Stimulated activated CD4-positive, alpha-beta T cell treated with anti-CD3 and anti-CD28 coated beads, Interleukin-2, amount 100 ng/mL, for 24 hours (primary cell): ENCODE data around the gene OGT.
"Not testable (repeated sequence)": the region's sequence is repeated elsewhere in the genome, so short reads cannot be mapped to it uniquely, and the experiment has no call there.

Experiments
- DNase-seq, 2 donors: peaks; one replicate each; pipeline ENCODE4 v3.0.0-alpha.2; 2020

OGT gene

GRCh38 chrX:71599965-71600364, 67.1 kb downstream of the OGT start:
- DNase-seq: no peak

GRCh38 chrX:71603618-71604017, 70.7 kb downstream of the OGT start:
- no peak for DNase-seq

- no peak for DNase-seq
Observed at GRCh38 chrX:71604141-71604540, 71.2 kb downstream of the OGT start.

- no peak for DNase-seq
Observed at GRCh38 chrX:71604796-71605568, 72.1 kb downstream of the OGT start.

- DNase-seq: no peak
Observed at GRCh38 chrX:71606536-71607216, 73.8 kb downstream of the OGT start.

- no peak for DNase-seq
Observed at GRCh38 chrX:71607488-71607887, 74.6 kb downstream of the OGT start.

- DNase-seq: no peak
Observed at GRCh38 chrX:71609095-71609750, 76.3 kb downstream of the OGT start.

- DNase-seq: not testable (repeated sequence)
Observed at GRCh38 chrX:71611736-71612135, 78.8 kb downstream of the OGT start.

GRCh38 chrX:71612256-71612655, 79.4 kb downstream of the OGT start:
- DNase-seq: no peak

GRCh38 chrX:71615056-71615455, 82.2 kb downstream of the OGT start:
- no peak for DNase-seq

- peak in 1 of 2 donors; percentile 44 for DNase-seq
Observed at GRCh38 chrX:71615954-71616353, 83.0 kb downstream of the OGT start.

- no peak for DNase-seq
Observed at GRCh38 chrX:71616672-71617529, 84.0 kb downstream of the OGT start.

- no peak for DNase-seq
Observed at GRCh38 chrX:71617742-71618141, 84.8 kb downstream of the OGT start.

- peak; percentile 70 to 71 for DNase-seq
Observed at GRCh38 chrX:71618303-71618721, 85.4 kb downstream of the OGT start, which contains the start of gene CXCR3. Gene CXCR3, minus strand, starts transcription at chrX:71618511. Its CDS starts 62 bp downstream, at chrX:71618449.

- DNase-seq: no peak
Observed at GRCh38 chrX:71618787-71619186, 85.9 kb downstream of the OGT start.

- DNase-seq: peak; percentile 65 to 70
Observed at GRCh38 chrX:71619193-71619592, 86.3 kb downstream of the OGT start.

GRCh38 chrX:71619986-71620385, 87.1 kb downstream of the OGT start:
- DNase-seq: no peak

- no peak for DNase-seq
Observed at GRCh38 chrX:71621603-71622002, 88.7 kb downstream of the OGT start.

- no peak for DNase-seq
Observed at GRCh38 chrX:71622032-71622575, 89.2 kb downstream of the OGT start.

- DNase-seq: peak; percentile 65 to 67
Observed at GRCh38 chrX:71622576-71623450, 89.9 kb downstream of the OGT start.

GRCh38 chrX:71623714-71624113, 90.8 kb downstream of the OGT start:
- DNase-seq: no peak
